ENCODE data around the gene CALML6. TPM values are rescaled to one million over a fixed set of nuclear protein-coding genes. Genes with fewer than 3 reads are reported as not detected.

Gene CALML6
- total RNA-seq, 3 donors from 2014 or later, result 0.33 to 1.2 TPM; not detected in 1

DNA sequence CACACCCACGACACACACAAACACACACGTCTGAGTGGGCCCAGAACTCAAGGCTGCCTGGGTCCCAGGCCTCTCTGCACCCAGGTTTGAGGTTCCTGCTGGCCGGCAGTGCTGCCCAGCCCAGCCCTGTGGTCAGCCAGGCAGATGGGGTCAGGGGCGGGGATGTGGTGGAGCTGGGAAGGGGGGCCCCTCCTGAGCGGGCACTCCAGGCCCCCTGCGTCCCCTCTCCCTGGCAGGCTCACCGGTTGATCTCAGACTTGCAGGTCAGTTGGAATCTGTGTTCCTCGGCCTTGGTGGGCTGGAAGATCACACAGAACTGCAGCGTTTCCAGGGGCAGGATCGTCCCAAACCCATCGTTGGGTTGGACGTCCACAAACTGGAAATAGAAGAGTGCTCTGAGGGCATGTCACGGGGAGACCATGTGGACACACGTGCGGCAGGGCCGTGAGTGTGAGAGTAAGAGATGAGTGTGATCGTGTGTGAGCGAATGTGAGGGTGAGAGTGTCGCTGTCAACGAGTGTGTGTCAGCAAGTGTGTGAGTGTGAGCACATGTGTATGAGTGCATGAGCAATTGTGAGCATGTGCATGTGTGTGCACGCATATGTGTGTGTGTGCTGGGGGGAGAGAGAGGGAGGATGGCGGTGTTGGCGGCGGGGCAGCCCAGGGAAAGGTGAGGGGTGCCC lies 23.7 kb downstream of the CALML6 start:
- Histone ChIP-seq H3K36me3 (no peaks in the 10 kb centered on the region), H3K4me3 (no peak overlapping the region), H3K27me3 (peaks cover 0 to 35% of the 10 kb centered on the region in 2 donors), H3K9me3 (no peaks in the 10 kb centered on the region), H3K4me1 (no peaks in the 10 kb centered on the region), H3K27ac (no peak overlapping the region)
- DNase-seq (ENCODE audit: low spot score in 2 of 2), result no peak
- intact Hi-C loops (cut with DNase I; ENCODE audit: low total_unique reads), result no loop called here
- TF ChIP-seq POLR2AphosphoS5 (IDR thresholded peaks at IDR 0.05), result no peak
- TF ChIP-seq, protein P1, sequence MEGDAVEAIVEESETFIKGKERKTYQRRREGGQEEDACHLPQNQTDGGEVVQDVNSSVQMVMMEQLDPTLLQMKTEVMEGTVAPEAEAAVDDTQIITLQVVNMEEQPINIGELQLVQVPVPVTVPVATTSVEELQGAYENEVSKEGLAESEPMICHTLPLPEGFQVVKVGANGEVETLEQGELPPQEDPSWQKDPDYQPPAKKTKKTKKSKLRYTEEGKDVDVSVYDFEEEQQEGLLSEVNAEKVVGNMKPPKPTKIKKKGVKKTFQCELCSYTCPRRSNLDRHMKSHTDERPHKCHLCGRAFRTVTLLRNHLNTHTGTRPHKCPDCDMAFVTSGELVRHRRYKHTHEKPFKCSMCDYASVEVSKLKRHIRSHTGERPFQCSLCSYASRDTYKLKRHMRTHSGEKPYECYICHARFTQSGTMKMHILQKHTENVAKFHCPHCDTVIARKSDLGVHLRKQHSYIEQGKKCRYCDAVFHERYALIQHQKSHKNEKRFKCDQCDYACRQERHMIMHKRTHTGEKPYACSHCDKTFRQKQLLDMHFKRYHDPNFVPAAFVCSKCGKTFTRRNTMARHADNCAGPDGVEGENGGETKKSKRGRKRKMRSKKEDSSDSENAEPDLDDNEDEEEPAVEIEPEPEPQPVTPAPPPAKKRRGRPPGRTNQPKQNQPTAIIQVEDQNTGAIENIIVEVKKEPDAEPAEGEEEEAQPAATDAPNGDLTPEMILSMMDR (IDR thresholded peaks at IDR 0.05), result no peak
- TF ChIP-seq POLR2A (IDR thresholded peaks at IDR 0.05), result no peak

DNA sequence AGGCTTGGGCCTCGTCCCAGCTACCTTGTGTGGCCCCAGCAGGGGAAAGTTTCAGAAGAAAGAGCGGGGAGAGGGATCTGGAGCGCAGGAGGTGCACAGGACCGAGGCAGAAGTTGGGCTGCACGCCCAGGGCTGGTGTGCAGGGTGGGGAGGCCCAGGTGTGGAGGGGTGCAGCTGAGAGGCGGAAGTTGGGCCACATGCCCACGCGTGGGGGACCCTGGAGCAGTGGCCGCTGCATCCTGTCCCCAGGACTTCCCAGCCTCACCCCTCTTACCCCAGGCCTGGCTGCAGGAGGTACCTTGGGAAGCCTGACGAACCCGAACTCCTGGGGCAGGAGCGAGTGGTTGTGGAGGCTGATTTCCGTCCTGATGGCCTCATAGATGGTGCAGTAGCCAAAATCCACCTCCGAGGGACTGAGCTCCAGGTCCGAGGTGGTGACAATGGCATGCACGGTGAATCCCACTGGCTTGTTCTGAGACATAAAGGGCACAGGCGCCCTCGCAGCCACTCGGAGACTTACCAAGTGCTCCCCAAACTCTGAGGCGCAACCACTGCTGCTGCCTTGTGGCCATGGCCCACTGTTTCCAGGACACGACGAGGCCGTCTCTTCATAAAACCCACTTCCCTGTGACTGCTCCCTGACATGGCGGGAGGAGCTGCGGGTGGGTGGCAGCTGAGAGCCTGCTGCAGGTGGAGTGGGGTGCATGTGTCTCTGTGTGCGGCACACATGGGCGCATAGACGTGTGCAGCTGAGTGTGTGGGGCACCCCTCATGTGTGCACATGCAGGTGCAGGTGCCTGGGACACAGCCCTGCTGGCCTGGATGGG lies 24.4 kb downstream of the CALML6 start:
- H3K27ac ChIP-seq, result no peak overlapping the region

DNA sequence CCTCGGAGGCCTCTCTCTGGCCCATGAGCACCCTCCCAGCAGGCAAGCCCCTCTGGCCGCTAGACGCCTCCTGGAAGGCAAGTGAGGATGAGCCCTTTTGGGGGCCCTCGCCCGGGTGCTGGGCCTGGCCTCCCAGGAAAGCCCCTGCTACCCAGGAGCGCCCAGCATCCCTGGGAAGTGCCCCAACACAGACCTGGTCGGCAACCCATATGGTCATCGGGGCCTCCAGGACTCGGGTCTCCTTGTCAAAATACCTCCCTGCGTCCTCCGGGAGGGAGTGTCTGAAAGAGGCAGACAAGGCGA lies 25.0 kb downstream of the CALML6 start:
- H3K27ac ChIP-seq, result no peak overlapping the region
- DNase-seq (ENCODE audit: low spot score in 2 of 2), result no peak
- no peaks in the 10 kb centered on the region for H3K36me3 ChIP-seq
- H3K9me3 ChIP-seq, result no peaks in the 10 kb centered on the region
- H3K27me3 ChIP-seq, result peaks cover 0 to 35% of the 10 kb centered on the region in 2 donors
- intact Hi-C loops (cut with DNase I; ENCODE audit: low total_unique reads), result no loop called here
- TF ChIP-seq POLR2AphosphoS5 (IDR thresholded peaks at IDR 0.05) (no peak), POLR2A (IDR thresholded peaks at IDR 0.05) (no peak)
- TF ChIP-seq, protein P1 (IDR thresholded peaks at IDR 0.05), result no peak
- H3K4me3 ChIP-seq, result no peak overlapping the region
- no peaks in the 10 kb centered on the region for H3K4me1 ChIP-seq

More for the DNA sequence above, 24.4 kb downstream of the CALML6 start:
- TF ChIP-seq POLR2AphosphoS5 (IDR thresholded peaks at IDR 0.05), result no peak
- TF ChIP-seq, protein P1 (IDR thresholded peaks at IDR 0.05), result no peak
- TF ChIP-seq POLR2A (IDR thresholded peaks at IDR 0.05), result no peak
- DNase-seq (ENCODE audit: low spot score in 2 of 2), result no peak
- Histone ChIP-seq H3K36me3 (no peaks in the 10 kb centered on the region), H3K27me3 (peaks cover 0 to 35% of the 10 kb centered on the region in 2 donors), H3K4me1 (no peaks in the 10 kb centered on the region), H3K4me3 (no peak overlapping the region), H3K9me3 (no peaks in the 10 kb centered on the region)
- intact Hi-C loops (cut with DNase I; ENCODE audit: low total_unique reads), result no loop called here

DNA sequence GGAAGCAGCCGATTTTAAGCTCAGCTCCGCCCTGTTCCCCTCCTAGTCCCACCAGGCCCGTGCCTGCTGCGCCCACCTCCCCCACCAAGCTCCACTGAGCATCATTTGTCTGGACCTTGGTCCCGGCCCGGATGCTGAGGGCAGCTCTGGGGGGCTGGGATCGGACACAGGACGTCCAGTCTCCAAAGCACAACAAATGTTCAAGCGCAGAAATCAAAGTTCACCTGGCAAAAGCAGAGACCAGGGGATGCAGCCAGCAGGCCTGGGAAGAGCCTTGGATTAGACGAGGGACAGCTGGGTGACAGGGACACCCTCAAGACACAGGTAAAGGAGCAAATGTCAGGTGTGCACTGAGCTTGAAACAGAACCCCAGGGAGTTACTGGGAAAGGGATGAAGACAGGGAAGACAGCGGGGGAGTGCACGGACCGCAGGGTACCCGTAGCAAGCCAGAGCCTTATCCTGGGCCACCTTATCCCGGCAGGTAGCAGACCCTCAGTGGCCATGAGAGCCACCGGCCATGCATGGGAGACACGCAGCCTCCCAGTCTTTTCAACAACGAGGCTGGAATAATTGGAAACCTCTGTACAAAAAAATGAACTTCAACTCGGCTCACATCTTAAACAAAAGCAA lies 26.3 kb downstream of the CALML6 start:
- Histone ChIP-seq H3K4me1 (no peaks in the 10 kb centered on the region), H3K27ac (no peak overlapping the region), H3K27me3 (peaks cover 0 to 35% of the 10 kb centered on the region in 2 donors), H3K36me3 (no peaks in the 10 kb centered on the region), H3K9me3 (no peaks in the 10 kb centered on the region), H3K4me3 (no peak overlapping the region)
- TF ChIP-seq POLR2A (IDR thresholded peaks at IDR 0.05), result no peak
- TF ChIP-seq, protein P1 (IDR thresholded peaks at IDR 0.05), result no peak
- TF ChIP-seq POLR2AphosphoS5 (IDR thresholded peaks at IDR 0.05), result no peak
- no peak for DNase-seq (ENCODE audit: low spot score in 2 of 2)
- intact Hi-C loops (cut with DNase I; ENCODE audit: low total_unique reads), result no loop called here

All from breast epithelium (tissue), 4 donors.